SK-N-SH treated with all-trans-retinoic acid at 6 μM for 48 hours (cell line): ENCODE results near the gene GPX4.

Experiments
- ESRRG ChIP-seq: fragments of 250-450 bp; sonication (Bioruptor Pico); IDR thresholded peaks from 2 replicates; pipeline ENCODE4 v1.6.1; 2021; ENCODE audit warnings: mild to moderate bottlenecking
- TCF4 ChIP-seq: fragments of 250-450 bp; sonication (Bioruptor Pico); IDR thresholded peaks from 2 replicates; pipeline ENCODE4 v1.8.0; 2021; ENCODE audit warnings: mild to moderate bottlenecking, moderate library complexity, borderline replicate concordance

GRCh38 chr19:1065606-1066109, 38.1 kb upstream of the GPX4 start:
- no peak for TF ChIP-seq TCF4
- TF ChIP-seq ESRRG, result no peak
